Measurements from ENCODE around the gene ST3GAL2.
"Not testable (repeated sequence)": the region's sequence is repeated elsewhere in the genome, so short reads cannot be mapped to it uniquely, and the experiment has no call there.

The ST3GAL2 gene

DNA sequence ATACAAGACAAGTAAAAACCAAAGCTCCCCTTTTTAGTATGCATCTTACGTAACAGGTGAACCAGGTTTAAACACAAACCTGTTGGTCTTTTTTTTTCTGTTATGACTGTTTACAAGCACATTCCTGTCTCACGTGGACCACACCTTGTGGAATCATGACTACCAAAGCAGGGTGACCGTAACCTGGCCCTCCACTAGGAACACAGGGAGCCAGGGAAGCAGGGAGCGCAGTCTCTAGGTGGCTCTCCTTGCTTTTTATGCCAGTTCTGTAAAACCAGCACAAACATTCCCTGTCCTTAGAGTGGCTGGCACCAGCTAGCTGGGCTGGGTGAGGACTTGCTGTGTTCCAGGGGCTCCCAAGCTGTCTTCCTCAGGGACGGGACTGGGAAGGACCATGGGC is 48.1 kb downstream of the ST3GAL2 start:
- no peaks in the 10 kb centered on the region for H3K36me3 ChIP-seq (ENCODE audit: control insufficient read depth, insufficient read depth, low read length)
- no peak overlapping the region for H2AFZ ChIP-seq
- H3K27me3 ChIP-seq (ENCODE audit: control insufficient read depth, insufficient read depth, low read length), result no peaks in the 10 kb centered on the region
- H3K27ac ChIP-seq, result no peak overlapping the region
- no peaks in the 10 kb centered on the region for H3K9me3 ChIP-seq (ENCODE audit: control insufficient read depth, low read length)
- peaks cover 7% of the 10 kb centered on the region for H3K79me2 ChIP-seq
- H3K4me2 ChIP-seq (ENCODE audit: low read length), result no peak overlapping the region
- TF ChIP-seq CTCF (IDR thresholded peaks at IDR 0.05), result no peak
- no peak overlapping the region for H3K9ac ChIP-seq
- no peak overlapping the region for H3K4me3 ChIP-seq (ENCODE audit: low read depth, low read length)
- H3K4me1 ChIP-seq, result peaks cover 4% of the 10 kb centered on the region

DNA sequence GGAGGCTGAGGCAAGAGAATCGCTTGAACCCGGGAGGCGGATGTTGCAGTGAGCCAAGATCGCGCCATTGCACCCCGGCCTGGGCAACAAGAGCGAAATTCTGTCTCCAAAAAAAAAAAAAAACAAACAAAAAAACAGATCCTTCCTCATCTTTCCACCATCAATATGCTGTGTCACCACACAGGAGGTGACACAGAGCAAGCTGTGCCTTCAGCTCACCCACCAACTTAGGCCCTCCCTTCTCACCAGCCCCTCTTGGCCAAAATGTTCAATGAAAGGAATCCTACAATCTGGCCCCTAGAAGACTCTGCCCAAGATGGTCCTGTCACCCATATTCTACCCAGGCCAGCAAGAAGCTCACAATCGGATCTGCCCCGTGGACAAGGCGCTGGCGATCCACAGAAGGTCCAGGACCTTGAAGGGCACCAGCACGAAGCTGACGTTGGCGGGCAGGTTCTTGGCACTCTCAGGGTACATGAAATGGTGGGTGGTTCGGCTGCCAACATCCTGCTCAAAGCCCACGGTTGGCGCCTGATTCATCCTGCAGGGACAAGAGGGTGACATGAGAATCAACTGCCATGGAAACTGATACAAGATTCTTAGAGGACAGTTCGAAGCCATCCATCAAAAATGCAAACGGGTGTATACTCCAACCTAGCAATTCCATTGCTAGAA is 50.8 kb downstream of the ST3GAL2 start:
- Histone ChIP-seq H3K36me3 (ENCODE audit: control insufficient read depth, insufficient read depth, low read length) (no peaks in the 10 kb centered on the region), H3K27me3 (ENCODE audit: control insufficient read depth, insufficient read depth, low read length) (no peaks in the 10 kb centered on the region), H3K4me1 (no peaks in the 10 kb centered on the region), H3K4me2 (ENCODE audit: low read length) (no peak overlapping the region), H3K9me3 (ENCODE audit: control insufficient read depth, low read length) (no peaks in the 10 kb centered on the region), H3K27ac (no peak overlapping the region), H3K79me2 (peaks cover 4% of the 10 kb centered on the region), H3K4me3 (ENCODE audit: low read depth, low read length) (no peak overlapping the region), H3K9ac (no peak overlapping the region), H2AFZ (no peak overlapping the region)
- no peak for TF ChIP-seq CTCF (IDR thresholded peaks at IDR 0.05)

- not testable (repeated sequence) for H3K27me3 ChIP-seq (ENCODE audit: control insufficient read depth, insufficient read depth, low read length); H3K9ac ChIP-seq; H3K9me3 ChIP-seq (ENCODE audit: control insufficient read depth, low read length); H3K4me2 ChIP-seq (ENCODE audit: low read length); H3K79me2 ChIP-seq; H3K27ac ChIP-seq; H3K4me3 ChIP-seq (ENCODE audit: low read depth, low read length); H3K4me1 ChIP-seq; H2AFZ ChIP-seq; H3K36me3 ChIP-seq (ENCODE audit: control insufficient read depth, insufficient read depth, low read length)
Observed at GRCh38 chr16:70386289-70386986, 52.5 kb downstream of the ST3GAL2 start.

GRCh38 chr16:70383421-70383960 is 55.4 kb downstream of the ST3GAL2 start:
- TF ChIP-seq CTCF (IDR thresholded peaks at IDR 0.05), result no peak
- no peak overlapping the region for H3K4me2 ChIP-seq (ENCODE audit: low read length)
- H3K79me2 ChIP-seq, result no peaks in the 10 kb centered on the region
- H3K4me3 ChIP-seq (ENCODE audit: low read depth, low read length), result no peak overlapping the region
- H3K27me3 ChIP-seq (ENCODE audit: control insufficient read depth, insufficient read depth, low read length), result no peaks in the 10 kb centered on the region
- no peak overlapping the region for H2AFZ ChIP-seq
- no peak overlapping the region for H3K9ac ChIP-seq
- H3K9me3 ChIP-seq (ENCODE audit: control insufficient read depth, low read length), result no peaks in the 10 kb centered on the region
- H3K27ac ChIP-seq, result no peak overlapping the region
- no peaks in the 10 kb centered on the region for H3K36me3 ChIP-seq (ENCODE audit: control insufficient read depth, insufficient read depth, low read length)
- peaks cover 5% of the 10 kb centered on the region for H3K4me1 ChIP-seq

DNA sequence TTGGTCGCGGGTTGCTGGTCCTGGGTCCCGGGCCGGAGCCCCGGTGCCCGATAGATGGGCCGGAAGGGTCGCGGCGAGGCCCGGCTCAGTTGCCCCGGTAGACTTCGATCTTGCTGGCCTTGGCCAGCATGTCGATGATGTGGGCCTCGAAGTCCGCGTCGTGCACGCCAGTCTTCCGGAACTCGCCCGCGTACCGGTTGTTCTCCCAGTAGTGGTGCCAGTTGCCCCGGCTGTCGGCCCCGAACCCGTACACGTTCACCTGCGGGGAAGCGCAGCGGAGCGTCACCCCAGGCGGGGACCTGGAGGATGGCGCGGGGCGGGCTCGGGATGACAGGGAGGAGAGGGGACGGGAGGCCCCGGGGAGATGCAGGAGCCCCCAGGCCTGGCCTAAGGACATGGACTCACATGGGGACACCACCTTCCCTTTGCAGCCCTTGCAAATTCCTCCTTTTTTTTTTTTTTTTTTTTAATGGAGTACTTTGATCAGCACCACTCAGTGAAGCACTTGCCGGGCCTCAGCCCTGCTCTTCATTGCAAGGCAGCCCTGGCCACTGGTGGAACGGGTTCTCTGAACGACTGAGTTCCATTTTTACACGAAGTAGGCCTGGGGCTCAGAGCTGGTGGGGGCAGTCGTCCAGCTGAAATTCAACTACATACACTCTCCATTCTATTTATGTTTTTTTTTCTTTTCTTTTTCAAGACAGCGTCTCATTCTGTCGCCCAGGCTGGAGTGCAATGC is 57.1 kb downstream of the ST3GAL2 start:
- H2AFZ ChIP-seq, result peak overlapping the region; percentile 84
- H3K79me2 ChIP-seq, result no peaks in the 10 kb centered on the region
- no peaks in the 10 kb centered on the region for H3K9me3 ChIP-seq (ENCODE audit: control insufficient read depth, low read length)
- H3K9ac ChIP-seq, result no peak overlapping the region
- H3K27ac ChIP-seq, result peak overlapping the region; percentile 68
- no peaks in the 10 kb centered on the region for H3K27me3 ChIP-seq (ENCODE audit: control insufficient read depth, insufficient read depth, low read length)
- TF ChIP-seq CTCF (IDR thresholded peaks at IDR 0.05), result no peak
- H3K4me3 ChIP-seq (ENCODE audit: low read depth, low read length), result peak overlapping the region; percentile 65
- H3K4me2 ChIP-seq (ENCODE audit: low read length), result peak overlapping the region; percentile 87
- H3K4me1 ChIP-seq, result peaks cover 5% of the 10 kb centered on the region
- H3K36me3 ChIP-seq (ENCODE audit: control insufficient read depth, insufficient read depth, low read length), result no peaks in the 10 kb centered on the region

Measured in parathyroid adenoma (tissue), 2 donors.